Prostate gland (tissue), 2 donors: ENCODE measurements around the gene HNRNPUL1. TPM values are rescaled to one million over a fixed set of nuclear protein-coding genes. Genes with fewer than 3 reads are reported as not detected.

Experiments used
- DNase-seq: peaks from one replicate; pipeline ENCODE4 v3.0.0-alpha.2; 2019; ENCODE audit warnings: low spot score
- H3K27ac ChIP-seq, 2 donors: fragments of 200-600 bp; sonication (generic); 2 replicates each; pipeline ENCODE4 v1.5.1; 2017 to 2019
- H3K27me3 ChIP-seq: fragments of 200-600 bp; sonication (generic); replicated peaks from 2 replicates; pipeline ENCODE4 v1.5.1; 2019; ENCODE audit not compliant: insufficient read depth
- H3K36me3 ChIP-seq, 2 donors: fragments of 200-600 bp; sonication (generic); 1 replicate in 1 of 2; 2 replicates in 1 of 2; pipeline versions ENCODE4 v1.5.1 to v1.8.1; 2017 to 2019
- H3K4me1 ChIP-seq: fragments of 200-600 bp; sonication (generic); replicated peaks from 2 replicates; pipeline ENCODE4 v1.5.1; 2019
- H3K4me3 ChIP-seq, 2 donors: fragments of 200-600 bp; sonication (generic); 2 replicates each; pipeline ENCODE4 v1.5.1; 2017 to 2019
- H3K9me3 ChIP-seq: fragments of 200-600 bp; sonication (generic); 2 replicates; pipeline ENCODE4 v1.5.1; 2017
- POLR2A ChIP-seq: fragments of 450-650 bp; IDR thresholded peaks from one replicate; pipeline ENCODE4 v1.6.1; 2016; ENCODE audit warnings: antibody characterized with exemption, mild to moderate bottlenecking
- POLR2AphosphoS5 ChIP-seq: sonication (generic); formaldehyde crosslinking; IDR thresholded peaks from one replicate; pipeline ENCODE4 v1.6.1; 2017; ENCODE audit warnings: antibody characterized with exemption
- WGBS: methylation state at CpG from one replicate; pipeline ENCODE4 v1.1.5; 2018; 5-methylcytosine and 5-hydroxymethylcytosine counted together
- intact Hi-C: fragments of 100-400 bp; cut with DNase I; formaldehyde crosslinking; loops from one replicate; pipeline ENCODE4 v1.14.2; 2022
- small RNA-seq, 2 donors: library from RNA; depleted of rRNA; stranded (forward); fragments of <200 nt; gene quantifications; one replicate each; pipeline ENCODE3, GENCODE V24; 2016
- total RNA-seq, 2 donors: library from RNA; depleted of rRNA; stranded (reverse); fragments of >200 nt; gene quantifications; one replicate each; pipeline ENCODE4 v1.1.0, GENCODE V29; 2016
- TF ChIP-seq, protein P1 (sequence below), 4 experiments: fragments of 200-600 bp in 2 of 4; fragments of 450-650 bp in 2 of 4; sonication (generic) in 2 of 4; IDR thresholded peaks; 1 replicate in 3 of 4; 2 replicates in 1 of 4; pipeline ENCODE4 v1.5.1; 2016 to 2019; ENCODE audit warnings: antibody characterized with exemption in 4 of 4, mild to moderate bottlenecking in 2 of 4, moderate library complexity in 2 of 4

Gene HNRNPUL1
- total RNA-seq, 2 donors from 2014 or later = 133 to 183 TPM

- WGBS = 86% methylated on average over 11 of the region's 11 CpGs
These were observed 93.0 kb downstream of the HNRNPUL1 start for GRCh38 chr19:41356984-41357739.

More at GRCh38 chr19:41356984-41357739, 93.0 kb downstream of the HNRNPUL1 start:
- Histone ChIP-seq H3K36me3 (no peaks in the 10 kb centered on the region), H3K9me3 (no peaks in the 10 kb centered on the region), H3K27me3 (no peaks in the 10 kb centered on the region), H3K27ac (no peak overlapping the region), H3K4me3 (no peak overlapping the region), H3K4me1 (peaks cover 5% of the 10 kb centered on the region)
- intact Hi-C loops = loop anchor here (5.0 kb wide), 1 partner anchor 35 kb away; no protein-coding TSS in a partner anchor
- DNase-seq = no peak
- TF ChIP-seq, protein P1, sequence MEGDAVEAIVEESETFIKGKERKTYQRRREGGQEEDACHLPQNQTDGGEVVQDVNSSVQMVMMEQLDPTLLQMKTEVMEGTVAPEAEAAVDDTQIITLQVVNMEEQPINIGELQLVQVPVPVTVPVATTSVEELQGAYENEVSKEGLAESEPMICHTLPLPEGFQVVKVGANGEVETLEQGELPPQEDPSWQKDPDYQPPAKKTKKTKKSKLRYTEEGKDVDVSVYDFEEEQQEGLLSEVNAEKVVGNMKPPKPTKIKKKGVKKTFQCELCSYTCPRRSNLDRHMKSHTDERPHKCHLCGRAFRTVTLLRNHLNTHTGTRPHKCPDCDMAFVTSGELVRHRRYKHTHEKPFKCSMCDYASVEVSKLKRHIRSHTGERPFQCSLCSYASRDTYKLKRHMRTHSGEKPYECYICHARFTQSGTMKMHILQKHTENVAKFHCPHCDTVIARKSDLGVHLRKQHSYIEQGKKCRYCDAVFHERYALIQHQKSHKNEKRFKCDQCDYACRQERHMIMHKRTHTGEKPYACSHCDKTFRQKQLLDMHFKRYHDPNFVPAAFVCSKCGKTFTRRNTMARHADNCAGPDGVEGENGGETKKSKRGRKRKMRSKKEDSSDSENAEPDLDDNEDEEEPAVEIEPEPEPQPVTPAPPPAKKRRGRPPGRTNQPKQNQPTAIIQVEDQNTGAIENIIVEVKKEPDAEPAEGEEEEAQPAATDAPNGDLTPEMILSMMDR (IDR thresholded peaks at IDR 0.05) = no peak
- TF ChIP-seq POLR2A (no peak), POLR2AphosphoS5 (no peak)

Small RNAs within 50 kb of the gene (small RNA-seq; reads per million reads assigned to genes)
- gene RN7SL34P = 0 reads per million in 2 donors

Other genes starting within 250 kb of the HNRNPUL1 start
- not detected for gene CYP2A13, start 175.9 kb upstream of the HNRNPUL1 start, total RNA-seq
- gene CYP2F1, start 149.9 kb upstream of the HNRNPUL1 start, total RNA-seq = 1 to 10 TPM in 1 of 2 donors, not detected in 1; 7.3 TPM
- 1 to 10 TPM; 1.1 to 4.2 TPM for gene CYP2S1, start 71.2 kb upstream of the HNRNPUL1 start, total RNA-seq
- gene AXL, start 45.1 kb upstream of the HNRNPUL1 start, total RNA-seq = 100 to 1,000 TPM in 1 of 2 donors, 10 to 100 TPM in 1; 26.1 to 168 TPM
- 10 to 100 TPM; 21.0 to 34.4 TPM for gene CCDC97, start 45.8 kb downstream of the HNRNPUL1 start, total RNA-seq
- gene TGFB1, start 89.5 kb downstream of the HNRNPUL1 start, total RNA-seq = 10 to 100 TPM in 1 of 2 donors, 1 to 10 TPM in 1; 9.7 to 32.4 TPM
- 10 to 100 TPM; 10.7 to 17.1 TPM for gene B9D2, start 99.8 kb downstream of the HNRNPUL1 start, total RNA-seq
- gene TMEM91, start 112.2 kb downstream of the HNRNPUL1 start, total RNA-seq = 10 to 100 TPM; 15.7 to 19.7 TPM
- 10 to 100 TPM; 29.6 to 34.0 TPM for gene EXOSC5, start 133.0 kb downstream of the HNRNPUL1 start, total RNA-seq
- gene BCKDHA, start 133.4 kb downstream of the HNRNPUL1 start, total RNA-seq = 10 to 100 TPM; 69.0 to 72.5 TPM
- gene B3GNT8, start 163.0 kb downstream of the HNRNPUL1 start, total RNA-seq = 10 to 100 TPM in 1 of 2 donors, 1 to 10 TPM in 1; 9.4 to 11.6 TPM
- 10 to 100 TPM; 42.4 to 42.9 TPM for gene DMAC2, start 175.5 kb downstream of the HNRNPUL1 start, total RNA-seq
- gene ERICH4, start 178.8 kb downstream of the HNRNPUL1 start, total RNA-seq = not detected